GM21825 (cell line): ENCODE measurements around the gene MGAT5.
"Not testable (repeated sequence)": the region's sequence is repeated elsewhere in the genome, so short reads cannot be mapped to it uniquely, and the experiment has no call there.

ENCODE experiments used
- ATAC-seq: cut with Tn5 transposase; IDR thresholded peaks from one replicate; pipeline ENCODE4 v1.9.1; 2021; ENCODE audit warnings: mild to moderate bottlenecking, moderate library complexity; ENCODE audit not compliant: unreplicated experiment

The MGAT5 gene

GRCh38 chr2:134461511-134461910 lies 207.6 kb downstream of the MGAT5 start:
- no peak for ATAC-seq

DNA sequence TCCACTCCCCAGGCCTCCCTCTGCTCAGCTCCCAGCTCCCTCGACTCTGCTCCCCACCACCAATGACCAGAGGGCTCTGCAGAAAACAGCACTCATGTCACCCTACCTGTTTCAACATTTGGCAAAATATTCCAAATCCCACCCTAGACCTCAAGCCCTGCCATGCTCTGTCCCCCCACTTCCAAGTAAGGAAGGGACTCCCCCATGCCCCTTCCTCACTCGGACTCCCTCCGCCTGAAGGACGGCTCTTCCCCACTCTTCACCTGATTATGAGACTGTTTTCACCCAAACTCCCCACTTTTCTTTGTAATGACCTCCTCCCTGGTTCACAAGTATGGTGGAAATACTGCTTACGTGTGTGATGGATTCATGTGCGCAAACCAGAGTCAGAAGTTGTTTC lies 208.4 kb downstream of the MGAT5 start:
- no peak for ATAC-seq

DNA sequence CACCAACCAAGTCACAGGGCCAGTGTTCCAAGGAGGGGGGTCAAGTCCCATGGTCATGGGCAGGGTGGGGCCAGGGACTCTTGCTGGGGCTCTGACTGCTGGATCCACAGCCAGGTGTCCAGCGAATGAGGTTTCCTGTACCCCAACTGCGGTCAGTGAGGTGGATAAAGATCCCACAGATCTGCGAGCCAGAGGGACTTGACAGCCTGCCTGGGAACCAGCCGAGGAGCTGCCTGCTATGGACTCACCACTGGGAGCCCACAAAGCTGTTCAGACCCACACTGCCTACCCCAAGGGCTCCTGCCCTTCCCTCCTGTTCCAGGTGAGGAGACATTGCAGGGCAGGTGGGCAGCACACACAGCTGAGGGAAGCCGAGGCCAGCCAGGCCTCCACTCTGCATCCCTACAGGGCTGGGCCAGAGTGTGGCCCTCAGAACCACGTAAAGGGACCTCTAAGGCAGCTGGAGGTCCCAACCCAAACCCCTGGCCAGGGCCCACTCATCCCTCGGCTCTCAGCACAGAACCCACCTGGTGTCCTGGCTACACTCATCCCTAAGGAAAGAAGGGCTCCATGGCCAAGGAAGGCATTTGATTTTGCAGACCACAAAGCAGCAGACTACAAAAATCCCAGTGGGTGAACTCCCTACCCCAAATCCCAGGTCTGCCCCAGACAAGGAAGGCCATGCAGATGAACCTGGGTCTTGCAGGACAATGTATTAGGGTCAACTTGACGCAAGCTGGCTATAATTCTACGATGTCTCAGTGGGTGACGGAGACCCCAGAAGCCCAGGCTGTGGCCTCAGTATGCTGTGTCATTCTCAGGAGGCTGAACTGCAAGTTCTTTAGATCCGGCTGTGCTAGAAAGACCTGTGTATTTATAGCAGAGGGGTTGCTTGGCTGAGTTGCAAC lies 209.2 kb downstream of the MGAT5 start:
- no peak for ATAC-seq

DNA sequence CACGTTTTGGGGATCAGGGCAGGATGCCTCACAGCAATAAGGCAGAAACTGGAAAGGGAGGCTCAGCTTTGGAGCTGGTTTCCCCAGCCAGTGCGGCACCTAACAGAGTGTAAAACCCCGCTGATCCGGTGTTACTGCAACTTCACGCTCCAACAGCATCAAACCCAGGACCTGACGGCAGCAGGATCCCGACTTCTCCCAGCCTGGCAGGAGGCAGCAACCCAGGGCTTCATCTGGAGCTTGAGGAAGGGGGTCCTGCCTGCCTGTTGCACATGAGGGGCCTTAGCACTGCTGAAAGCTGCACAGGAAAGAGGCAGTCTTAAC lies 209.8 kb downstream of the MGAT5 start:
- ATAC-seq = no peak

DNA sequence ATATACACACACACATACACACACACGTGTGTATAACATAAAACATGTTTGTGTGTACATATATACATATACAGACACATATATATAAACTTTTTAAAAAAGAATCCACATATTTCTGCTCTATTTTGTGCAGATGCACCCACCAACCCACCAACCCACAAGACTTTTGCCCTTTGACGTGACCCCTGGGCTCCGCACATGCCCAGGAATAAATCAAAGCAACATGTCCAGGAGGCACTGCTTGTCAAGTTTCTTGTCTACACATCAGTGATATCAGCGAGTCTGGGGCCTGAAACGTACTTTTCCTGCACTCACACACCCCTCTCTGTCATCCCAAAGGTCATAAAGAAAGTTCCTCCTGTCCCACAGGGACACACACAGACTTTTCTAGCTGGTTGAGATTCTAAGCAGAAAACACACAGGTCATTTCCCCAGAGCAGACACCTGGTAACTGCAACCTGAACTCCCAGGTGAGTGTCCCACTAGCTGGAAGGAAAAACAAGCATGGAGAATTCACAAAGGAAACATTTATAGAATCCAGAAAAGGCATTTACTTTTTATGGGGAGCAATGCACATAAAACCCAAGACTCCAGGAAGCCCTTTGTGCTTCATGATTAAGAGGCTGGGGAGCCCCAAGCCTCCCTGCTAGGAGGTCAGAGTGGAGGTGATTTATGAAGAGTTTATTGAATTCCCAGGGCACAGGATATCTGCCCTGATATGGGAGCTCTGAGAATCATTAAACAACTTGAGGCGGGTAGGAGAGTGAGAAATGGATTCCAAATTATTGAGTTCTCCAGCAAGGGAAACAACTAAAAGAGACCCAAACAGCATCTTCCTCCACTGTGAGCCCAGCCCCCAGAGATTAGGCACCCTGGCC lies 211.6 kb downstream of the MGAT5 start:
- ATAC-seq = no peak

- no peak for ATAC-seq
Measured at GRCh38 chr2:134466141-134466540, 212.3 kb downstream of the MGAT5 start.

DNA sequence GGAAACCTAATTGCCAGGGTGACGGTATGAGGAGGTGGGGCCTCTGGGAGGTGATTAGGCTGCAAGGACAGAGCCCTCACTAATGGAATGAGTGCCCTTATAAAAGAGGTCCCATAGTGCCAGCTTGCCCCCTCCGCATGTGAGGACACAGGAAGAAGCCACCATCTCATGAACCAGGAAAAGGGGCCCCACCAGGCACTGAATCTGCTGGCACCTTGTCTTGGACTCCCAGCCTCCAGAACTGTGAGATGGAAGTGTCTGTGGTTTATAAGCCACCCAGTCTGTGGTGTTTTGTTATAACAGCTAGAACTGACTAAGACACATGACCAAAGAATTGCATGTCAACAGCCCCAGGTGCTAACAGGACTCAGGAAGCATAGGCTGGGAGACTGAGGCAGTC lies 214.3 kb downstream of the MGAT5 start:
- no peak for ATAC-seq

- no peak for ATAC-seq
Measured at GRCh38 chr2:134468776-134469175, 214.9 kb downstream of the MGAT5 start.

DNA sequence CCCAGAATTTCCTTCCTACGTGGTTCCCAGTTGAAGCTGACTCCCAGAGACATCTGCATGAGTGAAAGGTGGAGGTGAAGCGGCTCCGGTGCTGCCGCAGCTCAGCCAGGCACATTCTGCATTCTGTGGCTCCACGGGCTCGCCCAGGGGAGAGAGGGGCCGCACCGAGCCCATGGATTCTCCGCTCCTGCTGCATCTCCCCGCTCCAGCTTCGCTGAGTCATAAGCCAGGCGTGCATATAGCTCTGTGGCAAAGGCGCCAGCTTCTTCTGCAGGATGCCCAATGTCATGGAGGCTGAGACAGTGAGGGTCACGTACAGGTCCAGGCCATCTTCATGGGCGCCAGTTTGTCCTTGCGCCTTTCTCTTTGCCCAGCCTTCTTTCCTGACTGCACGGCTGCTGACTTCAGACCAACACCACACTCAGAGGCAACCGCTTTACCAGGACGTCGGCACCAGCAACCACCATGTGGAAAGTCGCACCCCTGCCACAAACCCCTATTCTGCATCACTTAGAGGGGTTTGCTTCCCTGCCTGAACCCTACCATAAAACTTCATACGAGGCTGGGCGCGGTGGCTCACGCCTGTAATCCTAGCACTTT lies 215.7 kb downstream of the MGAT5 start:
- no peak for ATAC-seq

GRCh38 chr2:134470561-134471168 lies 216.8 kb downstream of the MGAT5 start:
- no peak for ATAC-seq

DNA sequence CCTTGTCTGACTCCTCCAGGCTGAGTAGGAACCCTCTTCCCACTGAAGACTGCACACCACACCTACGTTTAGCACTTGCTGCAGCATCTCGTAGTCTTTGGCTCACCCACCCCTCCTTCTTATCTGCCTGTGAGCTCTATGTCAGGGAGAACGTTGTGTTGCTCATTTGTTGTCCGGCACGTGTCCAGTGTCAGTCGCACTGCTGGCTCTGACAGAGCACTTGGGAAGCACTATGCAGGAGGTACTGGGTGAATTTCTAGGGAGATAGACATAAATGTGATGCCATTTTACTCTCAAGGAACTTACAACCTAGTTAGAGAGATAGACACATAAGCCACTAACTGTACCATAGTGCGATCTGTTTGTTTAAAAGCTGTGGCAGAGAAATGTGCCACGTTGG lies 223.1 kb downstream of the MGAT5 start:
- ATAC-seq = not testable (repeated sequence)

- no peak for ATAC-seq
Measured at GRCh38 chr2:134479696-134480330, 225.9 kb downstream of the MGAT5 start.

DNA sequence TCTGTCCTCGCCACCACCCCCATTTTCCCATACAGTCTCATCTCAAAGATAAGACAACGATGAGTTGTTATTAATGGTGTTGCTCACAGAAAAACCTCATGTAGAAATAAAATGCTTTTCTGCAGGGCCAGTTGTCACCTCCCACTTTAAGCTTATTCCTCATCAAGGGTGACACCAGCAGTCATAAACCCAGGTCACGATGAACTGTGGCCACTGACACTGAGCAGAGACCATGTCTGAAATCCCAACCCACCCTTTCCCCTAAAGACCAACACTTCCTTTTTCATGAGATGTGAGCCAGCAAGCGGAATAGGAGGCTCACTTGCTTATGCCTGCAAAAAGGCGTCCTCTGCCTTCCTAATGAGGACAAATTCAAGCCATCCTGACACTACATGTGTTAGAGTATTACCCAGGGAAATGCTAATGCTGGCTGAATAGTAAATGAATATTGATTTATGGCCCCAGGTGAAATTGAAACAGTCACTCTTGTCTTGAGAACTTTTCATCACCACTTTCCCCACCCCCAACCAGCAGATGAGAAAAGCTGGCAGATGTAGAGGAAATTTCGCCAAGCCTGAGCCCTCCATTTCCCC lies 228.4 kb downstream of the MGAT5 start:
- ATAC-seq = no peak

- ATAC-seq = no peak
Measured at GRCh38 chr2:134482766-134483340, 229.0 kb downstream of the MGAT5 start.

DNA sequence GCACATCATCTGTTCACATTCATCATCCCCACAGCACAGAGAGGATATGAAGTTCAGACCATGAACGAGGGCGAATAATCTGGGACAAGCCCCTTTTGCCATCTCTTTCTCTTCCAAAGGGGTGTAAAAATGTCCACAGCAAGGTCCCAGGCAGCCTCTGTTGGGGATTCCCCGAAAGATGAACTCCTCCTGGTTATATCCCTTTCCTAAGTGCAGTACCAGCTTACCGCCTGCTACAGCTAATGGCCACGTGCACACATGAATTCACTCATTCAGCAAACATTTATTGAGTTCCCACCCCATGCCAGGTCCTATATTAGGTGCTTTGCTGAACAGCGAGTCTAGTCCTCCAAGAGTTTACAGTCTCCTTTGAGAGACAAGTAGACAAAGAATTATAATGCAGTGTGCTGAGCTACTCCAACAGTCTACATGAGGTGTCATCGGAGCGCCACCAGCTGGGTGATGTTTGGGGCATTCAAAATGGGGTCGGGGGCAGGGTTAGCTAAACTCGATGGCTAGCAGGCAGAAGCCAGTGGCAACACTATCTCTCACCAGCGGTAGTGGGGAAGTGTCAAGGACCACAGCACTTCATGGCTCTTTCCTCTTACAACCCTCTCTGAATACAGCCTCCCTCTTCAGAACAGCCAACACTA lies 236.0 kb downstream of the MGAT5 start:
- ATAC-seq = no peak

DNA sequence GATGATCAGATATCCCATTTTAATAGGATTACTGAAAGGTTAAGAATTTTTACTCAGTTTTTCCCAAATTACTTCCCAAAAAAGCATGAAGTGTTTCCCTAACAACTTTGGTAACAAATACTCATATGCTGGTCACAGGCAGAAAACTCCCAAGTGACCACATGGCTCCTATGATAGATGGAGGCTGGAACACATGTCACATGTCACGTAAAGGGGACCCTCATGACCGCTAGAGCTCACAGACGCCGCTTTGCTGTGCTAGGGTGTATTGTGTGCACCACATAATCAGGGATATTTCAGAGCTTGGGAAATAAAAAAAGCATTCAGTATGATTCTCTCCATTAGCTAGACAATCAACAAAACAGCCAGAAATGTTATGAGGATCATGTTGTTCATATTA lies 236.7 kb downstream of the MGAT5 start:
- no peak for ATAC-seq

DNA sequence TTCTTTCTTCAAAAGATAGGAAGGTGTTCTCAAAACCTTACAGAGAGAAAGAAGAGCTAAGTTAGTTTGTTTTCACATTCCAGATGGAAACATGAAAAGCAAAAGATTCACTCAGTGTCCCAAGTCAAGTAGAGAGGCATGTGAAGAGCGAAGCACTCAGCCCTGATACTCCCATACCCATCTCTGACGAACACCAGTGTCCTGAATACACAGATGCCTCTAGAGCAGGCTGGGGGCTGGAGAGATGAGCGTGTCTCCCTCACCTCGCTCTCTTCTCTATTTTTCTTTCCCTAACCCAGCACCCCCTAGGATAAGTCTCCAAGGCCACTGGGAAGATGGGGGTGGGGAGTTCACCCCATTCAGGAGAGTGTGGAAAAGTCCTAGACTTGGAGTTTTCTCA lies 237.2 kb downstream of the MGAT5 start:
- no peak for ATAC-seq

- ATAC-seq = no peak
Measured at GRCh38 chr2:134491771-134492441, 238.0 kb downstream of the MGAT5 start.

DNA sequence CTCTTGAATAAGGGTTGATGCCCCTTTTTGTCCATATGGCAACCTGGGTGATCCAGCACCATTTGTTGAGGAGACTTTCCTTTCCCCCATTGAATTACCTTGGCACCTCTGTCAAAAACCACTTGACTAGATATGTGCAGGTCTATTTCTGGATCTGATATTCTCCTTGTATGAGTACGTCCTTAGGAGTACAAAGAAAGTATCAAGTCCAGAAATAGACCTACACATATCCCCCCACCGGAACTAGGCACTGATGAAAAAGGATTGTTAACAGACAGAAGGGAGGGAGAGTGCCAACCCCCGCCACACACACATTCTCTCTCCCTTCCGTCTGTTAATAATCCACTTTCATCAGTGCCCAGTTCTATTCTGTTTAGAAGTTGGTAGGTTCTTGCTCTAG lies 239.9 kb downstream of the MGAT5 start:
- ATAC-seq = no peak
